ENCODE measurements around the gene SLC4A7.
A peak's percentile ranks its signal among the peaks of the same experiment; 100 is the strongest.
"Not testable (repeated sequence)": the region's sequence is repeated elsewhere in the genome, so short reads cannot be mapped to it uniquely, and the experiment has no call there.

Gene SLC4A7

DNA sequence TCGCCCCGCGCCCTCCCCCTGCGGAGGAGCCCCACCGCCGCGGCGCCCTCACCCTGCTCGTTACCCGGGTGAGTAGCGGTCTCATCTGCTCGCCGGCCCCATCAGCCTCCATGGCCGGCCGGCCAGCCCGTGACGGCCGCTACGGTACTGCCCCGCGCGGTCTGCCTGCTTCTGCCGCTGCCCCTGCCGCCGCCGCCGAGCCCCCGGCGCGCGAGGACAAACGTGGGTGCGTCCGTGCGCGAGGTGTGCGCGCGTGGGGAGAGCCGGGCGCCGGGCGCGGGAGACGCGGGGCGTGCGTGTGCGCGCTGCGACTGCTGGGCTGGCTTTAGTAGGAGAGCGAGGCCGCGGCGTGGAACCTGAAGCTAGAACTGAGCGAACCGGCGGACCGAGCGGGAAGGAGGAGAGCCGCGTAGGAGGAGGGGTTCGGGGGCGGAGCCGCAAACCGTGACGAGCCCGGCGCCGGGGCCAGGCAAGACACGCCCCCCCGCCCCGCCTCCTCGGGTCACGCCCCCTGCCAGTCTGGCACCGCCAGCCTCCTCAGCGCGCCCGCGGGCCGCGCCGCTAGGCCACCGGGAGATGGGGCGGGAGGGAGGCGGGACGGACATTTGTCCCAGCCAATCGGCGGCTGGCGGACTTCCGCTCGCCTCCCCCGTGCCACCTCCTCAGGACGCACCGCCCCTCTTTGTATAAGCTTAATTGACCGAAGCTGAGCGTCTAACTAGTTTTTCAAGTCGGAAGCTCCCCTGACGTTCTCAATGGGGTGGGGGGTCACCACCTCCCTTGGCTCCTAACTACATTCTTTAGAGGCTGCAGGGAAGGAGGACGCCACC, at the start of gene SLC4A7:
Gene SLC4A7 (minus strand): TSS at position 370 of the 830 bp plus-strand sequence. CDS start 258 bp downstream, at position 112.
- peak; percentile 93 for DNase-seq (ENCODE audit: low spot score)

DNA sequence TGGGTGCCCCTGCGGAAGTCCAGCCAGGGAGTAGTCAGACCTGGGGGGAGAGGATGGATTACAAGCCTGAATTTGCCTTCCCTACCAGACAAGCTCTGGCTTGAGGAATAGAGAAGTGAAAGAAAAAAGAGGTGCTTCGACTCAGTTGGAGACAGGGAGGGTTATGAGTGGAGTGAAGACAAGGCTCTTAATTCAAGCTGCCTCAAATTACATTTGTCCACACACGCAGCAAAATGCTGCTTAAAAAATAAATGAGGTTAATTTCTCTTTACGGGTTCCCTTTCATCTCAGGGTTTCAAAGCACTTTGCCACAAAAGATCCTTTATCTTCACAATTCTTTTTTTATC, 49.0 kb upstream of the SLC4A7 start:
- peak; percentile 8 for DNase-seq (ENCODE audit: low spot score)

DNA sequence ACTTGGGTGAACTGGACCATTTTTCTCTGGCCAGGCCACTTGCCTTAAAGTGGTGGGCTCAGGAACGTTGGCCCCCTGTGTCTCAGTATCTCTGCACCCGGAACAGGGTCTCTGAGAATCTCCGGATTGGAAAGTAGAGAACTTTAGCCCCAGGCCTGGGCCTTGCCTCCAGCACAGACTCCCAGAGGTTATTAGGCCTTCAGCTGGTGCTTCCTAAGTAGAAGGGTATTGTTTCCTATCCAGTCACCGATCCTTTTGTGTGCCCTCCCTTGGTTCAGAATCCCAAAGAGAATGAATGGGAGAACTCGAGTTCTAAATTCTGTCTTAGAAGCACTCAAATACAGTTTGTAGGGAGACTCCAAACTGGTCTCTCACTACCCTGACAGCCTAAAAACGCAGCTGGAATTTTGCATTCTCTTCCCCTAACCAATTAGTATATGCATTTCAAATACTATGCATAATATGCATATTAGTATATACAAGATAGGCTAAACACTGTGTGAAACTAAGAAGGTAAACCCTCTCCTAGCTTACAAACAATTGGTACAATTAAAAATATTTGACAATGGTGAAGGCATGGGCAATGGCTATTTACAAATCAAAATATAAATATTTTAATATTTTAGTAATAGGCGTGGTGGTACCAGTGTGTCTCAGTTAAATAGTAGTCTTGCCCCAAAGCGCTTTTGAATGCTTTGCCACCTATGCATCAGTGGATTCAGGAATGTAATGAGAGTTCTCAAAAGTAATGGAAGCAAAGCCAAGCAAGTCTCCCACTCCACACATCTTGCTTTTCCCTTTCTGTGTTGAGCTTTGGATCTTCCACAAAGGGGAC, 48.5 kb upstream of the SLC4A7 start:
- no peak for DNase-seq (ENCODE audit: low spot score)

DNA sequence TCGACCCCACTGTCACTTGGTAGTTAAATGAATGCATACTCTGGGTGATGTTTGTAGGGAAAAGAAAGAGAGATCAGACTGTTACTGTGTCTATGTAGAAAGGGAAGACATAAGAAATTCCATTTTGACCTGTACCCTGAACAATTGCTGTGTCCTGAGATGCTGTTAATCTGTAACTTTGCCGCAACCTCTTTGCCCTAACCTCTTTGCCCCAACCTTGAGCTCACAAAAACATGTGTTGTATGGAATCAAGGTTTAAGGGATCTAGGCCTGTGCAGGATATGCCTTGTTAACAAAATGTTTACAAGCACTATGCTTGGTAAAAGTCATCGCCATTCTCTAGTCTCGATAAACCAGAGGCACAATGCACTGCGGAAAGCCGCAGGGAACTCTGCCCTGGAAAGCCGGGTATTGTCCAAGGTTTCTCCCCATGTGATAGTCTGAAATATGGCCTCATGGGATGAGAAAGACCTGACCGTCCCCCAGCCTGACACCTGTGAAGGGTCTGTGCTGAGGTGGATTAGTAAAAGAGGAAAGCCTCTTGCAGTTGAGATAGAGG, 47.1 kb upstream of the SLC4A7 start:
- DNase-seq (ENCODE audit: low spot score), result not testable (repeated sequence)

DNA sequence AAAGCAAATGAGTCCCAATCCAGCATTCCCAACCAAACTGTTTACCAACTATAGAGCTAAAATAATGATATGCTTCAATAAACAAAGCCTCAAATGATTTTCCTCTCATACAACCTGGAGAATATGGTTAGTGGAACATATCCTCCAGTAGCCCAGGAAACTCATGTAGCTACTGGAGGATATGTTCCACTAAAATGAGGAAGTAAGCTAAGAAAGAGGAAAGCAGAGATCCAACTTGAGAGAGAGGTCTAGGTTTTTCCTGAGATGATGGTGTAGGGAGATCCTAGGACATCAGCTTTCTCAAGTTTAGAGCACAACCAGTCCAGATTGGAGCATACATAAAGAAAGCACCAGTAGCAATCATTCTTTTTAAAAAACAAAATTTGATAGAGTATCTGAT, 44.6 kb upstream of the SLC4A7 start:
- no peak for DNase-seq (ENCODE audit: low spot score)

DNA sequence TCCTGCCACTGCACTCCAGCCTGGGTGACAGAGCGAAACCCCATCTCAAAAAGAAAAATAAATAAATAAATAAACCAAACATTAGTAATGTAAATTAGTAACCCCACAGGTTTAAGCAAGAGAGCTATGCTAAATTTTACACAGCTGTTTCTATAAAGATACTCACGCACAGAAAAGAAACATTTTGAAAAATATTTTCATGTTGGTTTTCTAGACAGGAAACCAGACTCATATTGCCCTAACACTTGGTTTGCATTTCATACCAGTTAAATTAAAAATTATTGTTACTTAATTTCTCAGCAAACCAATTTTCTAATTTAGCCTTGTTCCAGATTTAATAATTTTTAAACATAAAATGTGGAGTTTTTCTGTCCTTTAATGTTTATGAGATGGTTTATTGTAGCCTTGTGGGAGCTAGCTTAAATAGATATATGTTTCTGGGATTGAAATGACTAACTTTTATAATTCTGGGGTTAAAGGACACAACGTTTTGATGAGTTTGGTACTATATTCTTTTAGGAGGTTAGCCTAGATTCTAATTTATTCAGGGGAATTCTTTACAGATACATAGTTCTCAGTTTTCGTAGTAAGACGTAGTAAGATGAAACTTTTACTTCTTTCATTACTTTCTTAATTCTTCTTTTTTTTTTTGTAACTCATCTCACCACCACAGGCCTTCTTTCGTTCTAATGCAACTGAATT, 42.6 kb upstream of the SLC4A7 start:
- DNase-seq (ENCODE audit: low spot score), result no peak

DNA sequence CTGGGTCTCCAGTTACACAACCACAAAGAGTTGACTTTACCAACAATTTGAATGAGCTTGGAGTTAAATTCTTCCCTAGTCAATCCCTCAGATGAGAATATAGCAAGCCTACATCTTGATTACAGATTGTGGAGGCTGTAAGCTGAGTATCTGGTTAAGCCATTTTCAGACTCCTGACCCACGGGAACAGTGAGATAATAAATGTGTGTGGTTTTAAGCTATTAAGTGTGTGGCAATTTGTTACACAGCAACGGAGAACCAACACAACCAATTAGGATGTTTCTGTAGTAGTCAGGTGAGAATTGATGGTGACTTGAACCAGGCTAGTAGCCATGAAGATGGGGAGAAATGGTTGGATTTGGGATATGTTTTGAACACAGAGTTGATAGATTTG, 37.7 kb upstream of the SLC4A7 start:
- no peak for DNase-seq (ENCODE audit: low spot score)

DNA sequence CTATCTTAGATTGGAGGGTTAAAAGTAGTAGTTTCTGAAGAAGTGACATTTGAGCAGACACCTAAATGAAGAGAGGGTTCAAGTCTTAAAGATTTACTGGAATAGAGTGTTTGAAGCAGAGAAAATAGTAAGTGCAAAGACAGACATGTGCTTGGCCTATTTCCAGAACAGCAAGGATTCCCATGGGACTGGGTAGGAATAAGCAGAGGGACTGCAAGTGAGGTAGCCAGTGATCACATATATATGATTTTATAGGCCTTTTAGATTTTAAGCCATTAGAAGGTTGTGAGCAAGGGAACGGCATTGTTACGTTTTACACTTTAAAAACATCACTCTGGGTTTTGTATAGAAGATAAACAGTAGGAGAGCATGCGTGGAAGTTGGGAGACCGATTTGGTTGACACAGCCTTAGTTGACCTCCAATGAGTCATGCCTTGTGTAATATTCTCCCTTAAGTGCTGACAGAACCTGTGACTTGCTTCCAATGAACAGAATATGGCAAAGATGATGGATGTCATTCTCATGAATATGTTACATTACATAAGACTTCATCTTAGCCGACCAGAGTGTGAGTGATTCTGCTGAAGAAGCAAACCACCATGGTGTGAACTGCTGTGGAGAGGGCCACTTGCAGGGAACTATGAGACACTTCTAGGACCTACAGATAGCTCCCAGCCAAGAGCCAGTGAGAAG, 37.1 kb upstream of the SLC4A7 start:
- DNase-seq (ENCODE audit: low spot score), result peak; percentile 13

DNA sequence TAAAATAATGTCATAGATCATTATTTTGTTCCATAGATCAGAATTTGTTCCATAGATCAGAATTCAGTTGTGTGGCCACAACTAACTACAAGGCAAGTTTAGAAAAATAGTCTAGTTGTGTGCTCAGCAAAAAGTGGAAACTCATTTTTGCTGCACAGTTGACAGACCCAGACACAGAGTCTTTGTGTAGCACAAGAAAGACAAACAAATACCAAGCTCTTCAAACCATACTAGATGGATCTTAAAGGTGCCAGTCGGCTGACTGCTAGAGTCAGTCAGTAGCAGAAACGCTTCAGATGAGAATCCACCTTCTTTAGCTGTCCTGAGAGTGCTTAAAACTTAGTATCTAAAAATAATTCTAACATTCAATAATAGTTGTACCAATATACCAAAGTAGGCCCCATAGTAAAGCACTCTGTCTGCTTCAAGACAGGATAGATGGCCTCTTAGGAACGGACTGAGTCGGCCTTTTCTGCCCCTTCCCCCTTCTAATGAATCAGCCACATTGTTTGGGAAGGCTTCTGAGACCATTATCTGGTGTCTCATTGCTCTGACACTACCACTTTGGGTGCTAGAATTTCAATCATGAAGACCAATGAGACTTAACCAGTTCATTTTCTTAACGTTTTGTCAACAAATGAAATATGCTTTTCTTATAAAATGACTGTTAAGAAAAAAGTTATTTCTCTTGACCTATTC, 27.7 kb upstream of the SLC4A7 start:
- DNase-seq (ENCODE audit: low spot score), result no peak

DNA sequence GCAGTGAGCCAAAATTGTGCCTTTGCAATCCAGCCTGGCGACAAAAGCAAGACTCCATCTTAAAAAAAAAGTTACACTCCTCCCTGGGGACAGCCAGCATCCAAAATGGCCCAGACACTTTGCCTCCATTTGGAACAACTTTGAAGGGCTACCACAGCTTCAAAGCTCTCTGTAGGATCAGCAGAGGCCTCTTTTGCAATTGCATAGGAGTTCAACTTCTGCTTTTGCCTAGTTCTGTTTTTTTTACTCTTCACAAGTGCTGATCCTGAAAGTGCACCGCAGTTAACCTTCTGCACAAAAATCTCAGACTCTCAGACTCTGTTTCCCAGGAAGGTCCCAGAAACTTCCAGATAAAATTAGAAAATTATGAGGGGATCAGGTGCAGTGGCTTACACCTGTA, 25.2 kb upstream of the SLC4A7 start:
- no peak for DNase-seq (ENCODE audit: low spot score)

DNA sequence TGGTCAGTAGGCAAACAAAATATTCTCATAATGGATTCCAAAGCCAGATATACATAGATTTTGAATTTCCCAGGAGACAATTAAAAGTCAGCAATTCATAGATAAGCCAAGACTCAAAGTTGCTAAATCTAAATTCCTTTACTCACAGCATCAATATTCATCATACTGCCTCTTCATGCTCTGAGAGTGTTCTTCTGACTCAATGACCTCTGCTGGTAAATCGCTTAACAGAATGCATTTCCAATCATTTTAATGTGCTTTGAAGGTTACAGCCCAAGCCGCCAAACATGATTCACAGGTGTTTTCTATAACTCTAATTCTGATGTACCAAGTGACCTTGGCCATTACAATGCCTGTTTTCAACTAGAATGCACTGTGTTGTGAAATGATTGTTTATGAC, 24.2 kb upstream of the SLC4A7 start:
- no peak for DNase-seq (ENCODE audit: low spot score)

DNA sequence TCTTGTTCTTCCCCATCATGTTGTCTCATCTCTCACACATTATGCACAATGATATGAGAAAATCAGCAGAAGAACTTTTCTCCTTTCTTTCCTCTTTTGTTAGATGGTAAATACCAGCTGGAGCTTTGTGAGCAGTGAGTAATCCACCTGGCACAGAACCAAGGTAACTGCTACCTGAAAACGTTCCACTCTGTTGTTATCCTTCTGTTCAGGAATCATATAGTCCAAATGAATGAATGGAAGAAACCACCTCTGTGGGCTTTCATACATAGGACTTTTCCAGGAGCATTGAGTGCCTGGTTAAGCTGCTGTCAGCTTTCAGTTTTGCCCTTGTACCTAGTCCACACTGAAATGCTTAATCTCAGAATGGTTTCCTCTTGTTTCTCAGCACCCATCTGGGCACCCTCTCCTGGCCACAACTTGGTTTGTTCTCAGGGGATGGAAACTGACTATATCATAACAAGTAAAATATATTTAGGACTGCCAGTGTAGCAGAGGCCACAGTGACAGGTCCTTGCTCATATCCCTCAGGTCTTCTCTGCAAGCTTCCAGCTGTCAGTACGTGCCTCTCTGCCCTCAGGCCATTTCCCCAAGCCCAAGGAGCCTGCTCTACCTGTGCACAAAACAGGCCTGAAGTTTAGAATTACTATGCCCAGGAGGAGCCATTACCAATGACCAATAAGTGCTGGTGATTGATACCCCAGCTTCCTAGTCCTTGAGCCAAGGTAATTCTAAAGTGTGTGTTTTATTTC, 23.5 kb upstream of the SLC4A7 start:
- DNase-seq (ENCODE audit: low spot score), result peak; percentile 10

DNA sequence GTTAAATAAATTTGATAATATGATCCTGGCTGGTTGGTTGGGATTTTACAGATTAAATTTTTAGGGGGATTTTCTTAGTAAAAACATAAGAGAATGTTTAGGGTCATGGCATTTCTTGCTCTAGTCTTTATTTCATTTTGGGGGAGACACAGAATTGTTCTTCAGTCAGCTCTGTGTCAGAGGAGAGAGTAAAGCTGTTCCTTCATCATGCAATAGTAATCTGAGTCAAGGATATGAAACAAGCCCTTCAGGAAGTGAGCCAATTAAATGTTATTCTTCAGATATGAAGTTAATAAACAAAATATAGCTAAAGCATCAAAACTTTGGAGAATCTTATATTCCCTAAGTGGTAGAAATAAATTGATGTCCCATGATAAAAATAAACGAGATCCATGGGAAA, 22.9 kb upstream of the SLC4A7 start:
- DNase-seq (ENCODE audit: low spot score), result no peak

DNA sequence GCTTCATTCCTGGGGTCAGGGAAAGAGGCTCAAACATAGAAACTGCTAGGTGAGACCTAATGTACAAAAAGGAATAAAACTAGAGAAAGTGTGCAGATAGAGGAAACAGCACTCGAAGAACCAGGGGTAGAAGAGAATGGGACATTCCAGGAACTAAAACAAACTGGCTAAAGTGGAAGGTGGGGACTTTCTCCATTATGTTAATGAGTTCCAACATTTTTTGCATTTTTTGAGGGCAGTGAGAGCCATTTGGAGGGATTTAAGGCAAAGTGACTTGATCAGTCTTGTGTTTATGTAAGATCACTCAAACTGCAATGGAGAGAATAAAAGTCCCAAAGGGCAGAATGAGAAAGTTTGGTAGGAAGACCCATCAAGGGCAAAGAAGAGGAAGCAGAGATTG, 20.6 kb upstream of the SLC4A7 start:
- no peak for DNase-seq (ENCODE audit: low spot score)

DNA sequence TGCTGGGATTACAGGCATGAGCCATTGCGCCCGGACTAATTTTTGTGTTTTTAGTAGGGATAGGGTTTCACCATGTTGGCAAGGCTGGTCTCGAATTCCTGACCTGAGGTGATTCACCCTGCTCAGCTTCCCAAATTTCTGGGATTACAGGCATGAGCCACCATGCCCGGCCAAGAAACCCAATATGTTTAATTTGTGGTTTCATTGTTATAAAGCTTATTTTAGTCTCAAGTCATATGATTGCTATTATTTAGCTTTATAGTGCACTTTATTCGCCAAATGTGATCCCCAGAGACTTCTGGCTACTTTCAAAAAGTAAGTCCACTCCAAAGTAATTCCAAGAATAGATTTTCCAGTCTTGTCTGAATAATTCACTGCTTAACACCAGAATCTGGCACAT, 19.3 kb upstream of the SLC4A7 start:
- no peak for DNase-seq (ENCODE audit: low spot score)

DNA sequence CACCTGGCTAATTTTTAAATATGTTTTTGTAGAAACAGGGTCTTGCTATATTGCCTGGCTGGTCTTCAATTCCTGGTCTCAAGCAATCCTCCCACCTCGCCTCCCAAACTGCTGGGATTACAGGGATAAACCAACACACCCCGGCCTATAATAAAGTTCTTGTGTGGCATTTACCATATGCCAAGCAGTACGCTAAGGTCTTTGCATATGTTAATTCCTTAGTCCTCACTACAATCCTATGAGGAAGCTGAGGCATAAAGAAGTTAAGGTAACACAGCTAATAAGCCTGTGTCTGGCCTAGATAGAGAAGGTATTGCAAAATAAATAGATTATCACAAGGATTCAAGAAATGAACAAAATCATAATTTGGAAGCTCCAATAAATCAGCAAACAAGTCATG, 17.6 kb upstream of the SLC4A7 start:
- no peak for DNase-seq (ENCODE audit: low spot score)

DNA sequence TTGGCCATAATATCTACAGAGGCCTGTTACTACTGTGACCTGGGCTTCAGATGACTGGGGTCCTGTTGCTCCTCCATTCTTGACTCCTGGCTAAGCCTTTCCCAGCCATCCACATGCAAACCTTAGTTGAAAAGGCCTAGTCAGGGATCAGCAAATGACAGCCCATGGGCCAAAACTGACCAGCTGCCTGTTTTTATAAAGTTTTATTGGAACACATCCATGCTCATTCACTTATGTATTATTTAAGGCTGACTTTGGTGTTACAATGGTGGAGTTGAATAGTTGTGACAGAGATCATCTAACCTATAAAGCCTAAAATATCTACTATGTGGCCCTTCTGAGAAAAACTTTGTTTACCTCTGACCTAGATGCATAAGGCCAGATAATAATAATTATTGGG, 16.8 kb upstream of the SLC4A7 start:
- no peak for DNase-seq (ENCODE audit: low spot score)

DNA sequence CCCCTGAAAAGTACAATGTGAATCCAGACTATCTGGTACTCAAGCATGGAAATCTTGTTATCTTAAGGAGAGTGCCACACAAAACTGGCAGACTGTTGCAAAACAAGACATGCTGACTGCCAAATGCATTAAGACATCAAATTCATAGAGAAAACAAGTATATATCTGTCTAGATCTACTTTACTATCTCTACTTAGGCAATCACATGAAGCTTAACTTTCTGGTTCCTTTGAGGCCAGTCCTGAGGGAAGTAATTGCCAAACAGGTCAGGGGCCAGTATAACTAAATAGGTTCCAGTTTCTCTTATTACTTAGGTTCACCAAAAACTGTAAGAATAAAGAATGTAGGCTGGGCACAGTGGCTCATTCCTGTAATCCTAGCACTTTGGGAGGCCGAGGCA, 15.9 kb upstream of the SLC4A7 start:
- no peak for DNase-seq (ENCODE audit: low spot score)

DNA sequence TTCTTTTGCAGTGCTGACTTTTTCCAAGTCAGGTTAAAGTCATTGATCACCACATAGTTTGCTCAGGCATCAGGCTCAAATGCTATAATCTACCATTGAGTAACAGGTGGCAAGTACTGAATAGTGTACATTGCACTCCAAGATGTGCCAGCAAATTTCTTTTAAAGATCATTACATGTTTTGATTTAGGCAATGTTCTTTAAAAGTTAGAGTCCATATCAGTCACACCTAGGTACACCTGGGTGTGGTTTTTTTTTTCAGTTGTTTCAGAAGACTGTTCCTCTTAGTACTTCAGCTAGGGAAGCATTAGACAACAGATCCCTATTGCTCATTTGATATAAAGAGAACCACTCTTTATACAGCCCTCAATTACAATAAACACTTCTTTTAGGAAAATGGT, 10.6 kb upstream of the SLC4A7 start:
- no peak for DNase-seq (ENCODE audit: low spot score)

DNA sequence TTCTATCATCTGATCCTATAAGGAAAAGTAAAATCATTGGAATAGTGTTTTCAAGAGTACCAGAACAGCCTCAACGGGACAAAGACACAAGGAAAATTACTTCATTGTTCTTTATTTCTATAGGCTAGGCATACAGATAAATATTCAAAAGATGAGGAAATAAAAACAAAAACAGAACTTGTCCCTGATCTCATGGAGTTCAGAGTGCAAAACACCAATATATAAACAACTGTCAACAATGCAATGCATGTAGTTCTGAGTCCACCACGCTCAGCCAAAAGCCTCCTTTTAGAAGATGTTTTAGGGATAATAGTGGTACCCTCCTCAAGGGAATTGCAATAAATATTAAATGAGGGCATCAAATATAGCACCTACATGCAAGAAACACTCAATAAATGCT, 4.6 kb upstream of the SLC4A7 start:
- DNase-seq (ENCODE audit: low spot score), result no peak

DNA sequence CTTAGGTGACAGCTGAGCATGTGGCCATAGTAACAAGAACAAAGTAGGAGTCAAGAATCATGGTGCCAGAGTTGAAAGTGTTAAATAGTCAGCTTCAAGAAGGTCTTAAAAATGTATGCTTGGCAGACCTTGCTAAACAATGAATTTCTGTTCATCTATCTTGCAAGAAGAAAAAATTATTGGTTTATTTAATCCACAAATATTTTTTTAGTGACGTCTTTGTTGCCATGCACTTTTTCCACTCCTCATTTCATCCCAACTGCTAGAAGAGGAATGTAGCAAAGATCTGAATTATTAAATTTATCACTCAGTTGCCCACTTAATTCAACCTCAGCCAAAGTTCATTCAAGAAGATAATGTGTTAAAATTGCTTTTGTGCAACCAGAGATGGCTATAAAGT, 3.2 kb upstream of the SLC4A7 start:
- no peak for DNase-seq (ENCODE audit: low spot score)

Data from SW480 (cell line).